HepG2 (cell line): Measurements from ENCODE around the gene SLC38A2. TPM values are rescaled to one million over a fixed set of nuclear protein-coding genes. Genes with fewer than 3 reads are reported as not detected.
A peak's percentile ranks its signal among the peaks of the same experiment; 100 is the strongest.

Source experiments
- HNRNPUL1 ChIP-seq: fragments of 200-400 bp; formaldehyde crosslinking; IDR thresholded peaks from 2 replicates; pipeline ENCODE4 v1.6.1; 2017; ENCODE audit warnings: low read depth, mild to moderate bottlenecking, low read length, moderate library complexity
- HOXA7 ChIP-seq: sonication (generic); formaldehyde crosslinking; IDR thresholded peaks from 2 replicates; pipeline ENCODE4 v1.8.1; 2022; ENCODE audit warnings: mild to moderate bottlenecking, missing genetic modification reagents, moderate library complexity
- IRF1 ChIP-seq: sonication (generic); formaldehyde crosslinking; IDR thresholded peaks from 2 replicates; pipeline ENCODE4 v1.4.0; 2020; ENCODE audit warnings: low read depth, mild to moderate bottlenecking, missing genetic modification reagents
- MIER3 ChIP-seq: IDR thresholded peaks from 2 replicates; pipeline ENCODE4 v1.6.1; 2016; ENCODE audit warnings: missing compliant biosample characterization, borderline replicate concordance
- NCOA5 ChIP-seq: sonication (generic); formaldehyde crosslinking; IDR thresholded peaks from 2 replicates; pipeline ENCODE4 v1.4.0; 2020; ENCODE audit warnings: missing genetic modification reagents
- RNF2 ChIP-seq: fragments of 450-650 bp; conservative IDR thresholded peaks from 2 replicates; pipeline ENCODE4 v1.6.1; 2016; ENCODE audit warnings: low read depth
- SCMH1 ChIP-seq: sonication (generic); formaldehyde crosslinking; IDR thresholded peaks from 2 replicates; pipeline ENCODE4 v1.9.0; 2021; ENCODE audit warnings: missing genetic modification reagents, mild to moderate bottlenecking, borderline replicate concordance
- SKIL ChIP-seq: sonication (generic); formaldehyde crosslinking; IDR thresholded peaks from 2 replicates; pipeline ENCODE4 v1.8.0; 2022; ENCODE audit warnings: missing genetic modification reagents, mild to moderate bottlenecking, moderate library complexity, borderline replicate concordance
- SMAD3 ChIP-seq: sonication (generic); formaldehyde crosslinking; IDR thresholded peaks from 2 replicates; pipeline ENCODE4 v1.4.0; 2020; ENCODE audit warnings: missing genetic modification reagents
- SP140L ChIP-seq: sonication (generic); formaldehyde crosslinking; IDR thresholded peaks from 2 replicates; pipeline ENCODE4 v1.4.0; 2020; ENCODE audit warnings: missing genetic modification reagents, borderline replicate concordance
- SRSF1 ChIP-seq: fragments of 200-400 bp; formaldehyde crosslinking; optimal IDR thresholded peaks from 2 replicates; pipeline ENCODE3; 2017; ENCODE audit warnings: mild to moderate bottlenecking, low read depth, low read length, moderate library complexity
- SRY ChIP-seq: sonication (generic); formaldehyde crosslinking; IDR thresholded peaks from 2 replicates; pipeline ENCODE4 v1.8.0; 2022; ENCODE audit warnings: mild to moderate bottlenecking, missing genetic modification reagents
- ZBTB7A ChIP-seq: sonication (generic); formaldehyde crosslinking; IDR thresholded peaks from 2 replicates; pipeline ENCODE4 v1.8.0; 2022; ENCODE audit warnings: mild to moderate bottlenecking, missing genetic modification reagents
- ZBTB8A ChIP-seq: sonication (generic); formaldehyde crosslinking; IDR thresholded peaks from 2 replicates; pipeline ENCODE4 v1.4.0; 2020; ENCODE audit warnings: mild to moderate bottlenecking, low read depth, missing genetic modification reagents, borderline replicate concordance
- ZNF33A ChIP-seq: sonication (generic); formaldehyde crosslinking; IDR thresholded peaks from 2 replicates; pipeline ENCODE4 v1.5.1; 2020; ENCODE audit warnings: missing genetic modification reagents, mild to moderate bottlenecking, moderate library complexity, borderline replicate concordance
- ZNF350 ChIP-seq: sonication (generic); formaldehyde crosslinking; IDR thresholded peaks from 2 replicates; pipeline ENCODE4 v1.4.0; 2020; ENCODE audit warnings: mild to moderate bottlenecking, low read depth, missing genetic modification reagents, borderline replicate concordance
- ZNF724P ChIP-seq: sonication (generic); formaldehyde crosslinking; IDR thresholded peaks from 2 replicates; pipeline ENCODE4 v1.8.0; 2022; ENCODE audit warnings: missing genetic modification reagents, borderline replicate concordance
- ZSCAN20 ChIP-seq: sonication (generic); formaldehyde crosslinking; IDR thresholded peaks from 2 replicates; pipeline ENCODE4 v1.4.0; 2020; ENCODE audit warnings: missing genetic modification reagents, mild to moderate bottlenecking, borderline replicate concordance
- ZSCAN21 ChIP-seq: sonication (generic); formaldehyde crosslinking; IDR thresholded peaks from 2 replicates; pipeline ENCODE4 v1.8.0; 2022; ENCODE audit warnings: mild to moderate bottlenecking, missing genetic modification reagents, moderate library complexity, borderline replicate concordance
- polyA plus RNA-seq, 8 experiments: library from polyadenylated mRNA; depleted of rRNA in 3 of 8; stranded (reverse) in 7 of 8; unstranded in 1 of 8; fragments of >200 nt; fragmentation: Illumina TruSeq in 4 of 8; extraction: Trizol in 4 of 8; gene quantifications; 2 replicates each; pipeline versions ENCODE4 v1.2.1 to v1.2.3, GENCODE V29; 2011 to 2016; ENCODE audit warnings: low read depth in 4 of 8, missing spikeins in 1 of 8, mixed read lengths in 1 of 8; ENCODE audit not compliant: insufficient read depth in 1 of 8
- total RNA-seq, 5 experiments: library from RNA; depleted of rRNA; stranded (reverse); fragments of >200 nt; fragmentation: Illumina TruSeq; extraction: Trizol; gene quantifications; 2 replicates each; pipeline ENCODE4 v1.2.3, GENCODE V29; 2016; ENCODE audit warnings: low read depth in 1 of 5
- TF ChIP-seq, protein P1 (sequence below): sonication (generic); formaldehyde crosslinking; IDR thresholded peaks from 2 replicates; pipeline ENCODE4 v1.4.0; 2020; ENCODE audit warnings: mild to moderate bottlenecking, missing genetic modification reagents
- TF ChIP-seq, protein P2 (sequence below): sonication (generic); formaldehyde crosslinking; IDR thresholded peaks from 2 replicates; pipeline ENCODE4 v1.5.1; 2020; ENCODE audit warnings: missing genetic modification reagents, mild to moderate bottlenecking, borderline replicate concordance
- TF ChIP-seq, protein P3 (sequence below): sonication (generic); formaldehyde crosslinking; IDR thresholded peaks from 2 replicates; pipeline ENCODE4 v1.8.1; 2023; ENCODE audit warnings: mild to moderate bottlenecking, inconsistent platforms, moderate library complexity, missing genetic modification reagents, borderline replicate concordance
- TF ChIP-seq, protein P4 (sequence below): sonication (generic); formaldehyde crosslinking; IDR thresholded peaks from 2 replicates; pipeline ENCODE4 v1.4.0; 2020; ENCODE audit warnings: mild to moderate bottlenecking, missing genetic modification reagents

Gene SLC38A2
- total and polyA plus RNA-seq, 2 of the 13 experiments (the other 11 are each of a cell fraction or from before 2014, with no cell fraction given) = 368 to 880 TPM

DNA sequence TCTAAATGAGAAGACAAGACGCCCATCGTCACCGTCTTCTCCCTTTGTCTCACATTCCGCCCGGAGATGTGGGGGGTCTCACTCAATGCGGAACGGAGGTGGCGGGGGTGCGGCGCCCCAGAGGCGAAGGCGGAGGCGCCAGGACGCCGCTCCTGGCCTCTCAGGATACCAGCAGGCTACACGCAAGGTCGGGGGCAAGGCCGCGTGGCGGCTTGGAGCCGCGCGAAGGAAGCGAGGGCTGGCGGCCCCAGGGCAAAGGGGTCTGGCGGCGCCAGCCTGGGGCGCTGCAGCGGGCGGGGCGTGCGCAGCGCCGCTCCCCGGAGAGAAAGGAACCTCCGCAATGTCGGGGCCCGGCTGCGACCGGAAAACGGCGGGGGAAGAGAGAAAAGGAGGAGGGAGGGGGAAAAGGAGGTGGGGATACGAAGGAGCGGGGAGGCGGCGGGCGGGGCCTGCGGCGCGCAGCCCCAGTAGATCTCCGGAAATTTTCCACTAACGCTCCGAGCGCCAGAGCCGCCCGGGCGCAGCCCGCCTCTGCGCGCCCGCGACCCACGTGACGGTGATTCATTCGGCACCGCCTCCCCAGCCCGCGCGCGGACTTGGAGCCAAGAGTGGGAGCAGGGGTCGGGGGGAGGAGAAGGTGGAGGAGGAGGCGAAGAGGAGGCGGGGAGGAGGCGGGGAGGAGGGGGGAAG, 10.5 kb upstream of the SLC38A2 start (continued):
- TF ChIP-seq, protein P1, sequence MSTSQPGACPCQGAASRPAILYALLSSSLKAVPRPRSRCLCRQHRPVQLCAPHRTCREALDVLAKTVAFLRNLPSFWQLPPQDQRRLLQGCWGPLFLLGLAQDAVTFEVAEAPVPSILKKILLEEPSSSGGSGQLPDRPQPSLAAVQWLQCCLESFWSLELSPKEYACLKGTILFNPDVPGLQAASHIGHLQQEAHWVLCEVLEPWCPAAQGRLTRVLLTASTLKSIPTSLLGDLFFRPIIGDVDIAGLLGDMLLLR = peak; percentile 57; the same call in 1 of the 2 replicates
- TF ChIP-seq MIER3 (CRISPR knock-in tag) (no peak), ZBTB8A (CRISPR knock-in tag) (no peak), SMAD3 (CRISPR knock-in tag) (no peak), SCMH1 (CRISPR knock-in tag) (no peak), SRY (CRISPR knock-in tag) (peak; percentile 54), HOXA7 (no peak), ZBTB7A (CRISPR knock-in tag) (no peak), SP140L (CRISPR knock-in tag) (no peak), SRSF1 (no peak), ZNF350 (no peak), ZNF33A (CRISPR knock-in tag) (no peak), IRF1 (CRISPR knock-in tag) (no peak), ZSCAN21 (CRISPR knock-in tag) (no peak), SKIL (CRISPR knock-in tag) (peak; percentile 66; the same call in 1 of the 2 replicates), HNRNPUL1 (no peak), ZNF724P (CRISPR knock-in tag) (no peak), NCOA5 (CRISPR knock-in tag) (no peak), ZSCAN20 (CRISPR knock-in tag) (no peak), RNF2 (no peak)
- TF ChIP-seq, protein P2, sequence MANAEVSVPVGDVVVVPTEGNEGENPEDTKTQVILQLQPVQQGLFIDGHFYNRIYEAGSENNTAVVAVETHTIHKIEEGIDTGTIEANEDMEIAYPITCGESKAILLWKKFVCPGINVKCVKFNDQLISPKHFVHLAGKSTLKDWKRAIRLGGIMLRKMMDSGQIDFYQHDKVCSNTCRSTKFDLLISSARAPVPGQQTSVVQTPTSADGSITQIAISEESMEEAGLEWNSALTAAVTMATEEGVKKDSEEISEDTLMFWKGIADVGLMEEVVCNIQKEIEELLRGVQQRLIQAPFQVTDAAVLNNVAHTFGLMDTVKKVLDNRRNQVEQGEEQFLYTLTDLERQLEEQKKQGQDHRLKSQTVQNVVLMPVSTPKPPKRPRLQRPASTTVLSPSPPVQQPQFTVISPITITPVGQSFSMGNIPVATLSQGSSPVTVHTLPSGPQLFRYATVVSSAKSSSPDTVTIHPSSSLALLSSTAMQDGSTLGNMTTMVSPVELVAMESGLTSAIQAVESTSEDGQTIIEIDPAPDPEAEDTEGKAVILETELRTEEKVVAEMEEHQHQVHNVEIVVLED (CRISPR knock-in tag) = peak; percentile 64; the same call in 1 of the 2 replicates
- TF ChIP-seq, protein P3, sequence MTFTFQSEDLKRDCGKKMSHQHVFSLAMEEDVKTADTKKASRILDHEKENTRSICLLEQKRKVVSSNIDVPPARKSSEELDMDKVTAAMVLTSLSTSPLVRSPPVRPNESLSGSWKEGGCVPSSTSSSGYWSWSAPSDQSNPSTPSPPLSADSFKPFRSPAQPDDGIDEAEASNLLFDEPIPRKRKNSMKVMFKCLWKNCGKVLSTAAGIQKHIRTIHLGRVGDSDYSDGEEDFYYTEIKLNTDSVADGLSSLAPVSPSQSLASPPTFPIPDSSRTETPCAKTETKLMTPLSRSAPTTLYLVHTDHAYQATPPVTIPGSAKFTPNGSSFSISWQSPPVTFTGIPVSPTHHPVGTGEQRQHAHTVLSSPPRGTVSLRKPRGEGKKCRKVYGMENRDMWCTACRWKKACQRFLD (CRISPR knock-in tag) = no peak
- TF ChIP-seq, protein P4, sequence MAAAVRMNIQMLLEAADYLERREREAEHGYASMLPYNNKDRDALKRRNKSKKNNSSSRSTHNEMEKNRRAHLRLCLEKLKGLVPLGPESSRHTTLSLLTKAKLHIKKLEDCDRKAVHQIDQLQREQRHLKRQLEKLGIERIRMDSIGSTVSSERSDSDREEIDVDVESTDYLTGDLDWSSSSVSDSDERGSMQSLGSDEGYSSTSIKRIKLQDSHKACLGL (CRISPR knock-in tag) = peak; percentile 34
